HUDEP-2 (cell line): ENCODE data around the gene MRPL50.

ENCODE experiments used
- DNase-seq, 76 experiments: peaks; one replicate each; lab custom pipeline; 2025; ENCODE audit not compliant: unreplicated experiment in 76 of 76; lab: John Stamatoyannopoulos, UW

MRPL50 gene

GRCh38 chr9:101350285-101350684 lies 48.1 kb downstream of the MRPL50 start:
- no peak for DNase-seq

GRCh38 chr9:101342595-101342994 lies 55.8 kb downstream of the MRPL50 start:
- DNase-seq: no peak

DNA sequence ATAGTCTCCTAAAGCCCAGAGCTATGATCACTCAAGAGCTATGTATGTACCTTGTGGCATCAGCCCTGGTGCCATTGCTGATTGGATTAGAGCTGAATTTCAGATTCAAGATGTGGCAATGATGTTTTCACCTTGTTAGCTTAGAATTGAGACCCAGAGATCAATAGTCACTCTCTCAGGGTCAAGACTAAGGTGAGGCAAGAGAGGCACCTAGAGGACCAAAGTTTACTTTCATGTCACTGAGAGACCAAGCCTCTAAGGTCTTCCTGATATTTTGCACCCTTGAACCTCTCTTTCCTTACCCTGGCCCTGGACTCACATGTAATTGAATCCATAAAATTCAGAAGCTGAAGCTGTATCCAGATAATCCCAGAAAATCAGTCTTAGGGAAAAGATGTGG lies 56.5 kb downstream of the MRPL50 start:
- no peak for DNase-seq
